Parathyroid adenoma (tissue), 2 donors: ENCODE measurements around the gene ORC6.

ENCODE experiments used
- H2AFZ ChIP-seq: fragments of 300-600 bp; sonication (generic); one replicate; pipeline ENCODE4 v1.7.0; 2017; ENCODE audit warnings: antibody characterized with exemption, mild to moderate bottlenecking
- H3K27ac ChIP-seq: fragments of 300-600 bp; sonication (generic); one replicate; pipeline ENCODE4 v1.7.0; 2017
- H3K27me3 ChIP-seq: fragments of 300-600 bp; sonication (generic); one replicate; pipeline ENCODE4 v1.7.0; 2017; ENCODE audit warnings: low read length; ENCODE audit not compliant: control insufficient read depth, insufficient read depth
- H3K36me3 ChIP-seq: fragments of 300-600 bp; sonication (generic); one replicate; pipeline ENCODE4 v1.7.0; 2017; ENCODE audit warnings: low read length; ENCODE audit not compliant: control insufficient read depth, insufficient read depth
- H3K4me1 ChIP-seq: fragments of 300-600 bp; sonication (generic); one replicate; pipeline ENCODE4 v1.7.0; 2017; ENCODE audit warnings: control low read depth
- H3K4me2 ChIP-seq: fragments of 300-600 bp; sonication (generic); one replicate; pipeline ENCODE4 v1.7.0; 2017; ENCODE audit warnings: low read length
- H3K4me3 ChIP-seq: fragments of 300-600 bp; sonication (generic); one replicate; pipeline ENCODE4 v1.7.0; 2017; ENCODE audit warnings: low read depth, low read length
- H3K79me2 ChIP-seq: fragments of 300-600 bp; sonication (generic); one replicate; pipeline ENCODE4 v1.7.0; 2017; ENCODE audit warnings: control low read depth
- H3K9ac ChIP-seq: fragments of 300-600 bp; sonication (generic); one replicate; pipeline ENCODE4 v1.7.0; 2017; ENCODE audit warnings: mild to moderate bottlenecking
- H3K9me3 ChIP-seq: fragments of 300-600 bp; sonication (generic); one replicate; pipeline ENCODE4 v1.7.0; 2017; ENCODE audit warnings: low read length; ENCODE audit not compliant: control insufficient read depth
- CTCF ChIP-seq: fragments of 300-600 bp; sonication (generic); IDR thresholded peaks from one replicate; pipeline ENCODE4 v1.7.0; 2017; ENCODE audit warnings: antibody characterized with exemption, mild to moderate bottlenecking
- donor health status: primary hyperparathyroidism.

The ORC6 gene

DNA sequence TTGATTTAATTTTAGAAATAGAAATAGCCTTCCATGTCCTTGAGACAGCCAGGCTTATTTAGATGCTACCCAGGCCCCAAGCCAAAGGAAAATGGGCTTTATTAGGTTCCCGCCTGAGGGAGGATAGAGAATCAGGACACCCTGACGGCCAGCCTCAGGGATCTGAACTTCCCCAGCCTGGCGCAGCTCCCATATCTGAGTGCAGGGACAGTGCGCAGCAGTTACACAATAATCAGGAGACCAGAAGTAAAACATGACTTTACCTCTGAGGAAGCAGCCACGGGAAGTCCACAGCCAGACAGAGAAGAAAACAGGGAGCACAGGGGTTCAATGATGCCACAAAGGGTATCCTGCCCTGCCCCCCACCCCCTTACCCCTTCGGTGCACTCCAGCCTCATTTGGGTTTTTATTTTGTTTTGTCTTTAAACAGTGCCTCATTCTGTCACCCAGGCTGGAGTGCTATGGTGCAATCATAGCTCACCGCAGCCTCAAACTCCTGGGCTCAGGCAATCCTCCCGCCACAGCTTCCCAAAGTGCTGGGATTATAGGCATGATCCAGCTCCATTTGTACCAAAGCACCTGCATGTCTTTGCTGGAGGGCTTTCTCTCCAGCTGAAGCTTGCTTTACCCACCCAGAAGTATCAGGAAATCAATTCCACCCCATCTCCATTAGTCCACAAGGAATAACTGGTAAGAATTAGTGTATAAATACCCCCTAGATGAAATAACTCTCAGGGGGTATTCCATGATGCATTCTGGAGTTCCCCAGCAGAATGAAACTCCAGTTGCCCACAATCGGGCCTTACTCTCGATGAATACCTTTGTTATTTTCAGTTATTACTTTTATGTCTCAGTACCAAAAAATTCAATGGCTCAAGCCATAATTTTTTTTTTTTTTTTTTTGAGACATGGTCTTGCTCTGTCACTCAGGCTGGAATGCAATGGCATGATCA lies 21.9 kb downstream of the ORC6 start:
- Histone ChIP-seq H3K9ac (no peak overlapping the region), H3K4me2 (no peak overlapping the region), H2AFZ (no peak overlapping the region), H3K9me3 (no peaks in the 10 kb centered on the region), H3K27me3 (no peaks in the 10 kb centered on the region), H3K79me2 (no peaks in the 10 kb centered on the region), H3K36me3 (no peaks in the 10 kb centered on the region), H3K4me3 (no peak overlapping the region), H3K27ac (no peak overlapping the region), H3K4me1 (no peaks in the 10 kb centered on the region)
- no peak for TF ChIP-seq CTCF

- no peaks in the 10 kb centered on the region for H3K9me3 ChIP-seq
- H3K79me2 ChIP-seq, result no peaks in the 10 kb centered on the region
- no peak overlapping the region for H2AFZ ChIP-seq
- no peaks in the 10 kb centered on the region for H3K4me1 ChIP-seq
- no peak for TF ChIP-seq CTCF
- H3K4me3 ChIP-seq, result no peak overlapping the region
- H3K27me3 ChIP-seq, result no peaks in the 10 kb centered on the region
- H3K4me2 ChIP-seq, result no peak overlapping the region
- H3K27ac ChIP-seq, result no peak overlapping the region
- H3K9ac ChIP-seq, result no peak overlapping the region
- no peaks in the 10 kb centered on the region for H3K36me3 ChIP-seq
Measured at GRCh38 chr16:46712911-46713310, 23.5 kb downstream of the ORC6 start.

- no peak overlapping the region for H3K9ac ChIP-seq
- H3K9me3 ChIP-seq, result no peaks in the 10 kb centered on the region
- no peak overlapping the region for H3K4me3 ChIP-seq
- no peak overlapping the region for H3K4me2 ChIP-seq
- no peaks in the 10 kb centered on the region for H3K79me2 ChIP-seq
- no peaks in the 10 kb centered on the region for H3K27me3 ChIP-seq
- no peaks in the 10 kb centered on the region for H3K4me1 ChIP-seq
- H2AFZ ChIP-seq, result no peak overlapping the region
- no peaks in the 10 kb centered on the region for H3K36me3 ChIP-seq
- TF ChIP-seq CTCF, result no peak
- no peak overlapping the region for H3K27ac ChIP-seq
Measured at GRCh38 chr16:46713634-46714033, 24.2 kb downstream of the ORC6 start.

DNA sequence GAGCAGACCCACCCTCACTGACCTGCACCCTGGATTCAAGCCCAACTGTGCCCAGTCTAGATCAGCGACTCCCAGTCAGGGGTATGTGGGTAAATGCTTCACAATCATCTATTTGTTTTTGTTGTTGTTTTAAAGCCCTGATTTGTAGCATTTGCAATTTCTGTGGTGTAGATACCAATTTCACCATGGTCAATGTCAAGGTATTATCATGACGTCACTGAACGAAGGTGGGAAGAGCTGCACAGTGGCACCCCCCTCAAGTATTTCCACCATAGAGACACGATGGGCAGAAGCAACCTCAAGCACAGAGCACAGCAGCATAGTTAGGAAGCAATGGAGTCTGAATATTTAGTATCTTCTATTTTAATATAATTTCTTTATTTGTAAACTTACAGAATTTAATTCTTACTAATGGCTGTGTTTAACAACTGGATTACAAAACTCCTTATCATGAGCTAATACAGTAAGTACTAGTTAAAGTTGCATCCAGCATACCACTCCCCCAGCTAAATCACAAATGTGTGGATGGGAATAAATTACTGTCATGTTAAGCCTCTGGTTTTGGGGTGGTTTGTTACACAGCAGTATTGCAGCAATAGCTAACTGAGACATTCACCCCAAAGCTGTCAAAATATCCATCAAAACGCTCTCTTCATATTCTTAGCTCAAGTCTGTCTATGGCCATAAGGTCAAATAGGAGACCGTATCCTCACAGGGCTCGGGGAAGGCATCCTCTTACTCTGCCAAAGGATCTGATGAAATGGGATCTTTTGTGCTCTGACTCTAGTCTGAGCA lies 25.5 kb downstream of the ORC6 start:
- no peak overlapping the region for H3K9ac ChIP-seq
- H3K27me3 ChIP-seq, result no peaks in the 10 kb centered on the region
- no peak overlapping the region for H3K4me3 ChIP-seq
- H3K4me1 ChIP-seq, result no peaks in the 10 kb centered on the region
- no peak overlapping the region for H2AFZ ChIP-seq
- no peak overlapping the region for H3K27ac ChIP-seq
- no peak overlapping the region for H3K4me2 ChIP-seq
- no peaks in the 10 kb centered on the region for H3K79me2 ChIP-seq
- H3K36me3 ChIP-seq, result no peaks in the 10 kb centered on the region
- no peak for TF ChIP-seq CTCF
- H3K9me3 ChIP-seq, result no peaks in the 10 kb centered on the region
